ENCODE data around the gene HDAC4.

Gene HDAC4

DNA sequence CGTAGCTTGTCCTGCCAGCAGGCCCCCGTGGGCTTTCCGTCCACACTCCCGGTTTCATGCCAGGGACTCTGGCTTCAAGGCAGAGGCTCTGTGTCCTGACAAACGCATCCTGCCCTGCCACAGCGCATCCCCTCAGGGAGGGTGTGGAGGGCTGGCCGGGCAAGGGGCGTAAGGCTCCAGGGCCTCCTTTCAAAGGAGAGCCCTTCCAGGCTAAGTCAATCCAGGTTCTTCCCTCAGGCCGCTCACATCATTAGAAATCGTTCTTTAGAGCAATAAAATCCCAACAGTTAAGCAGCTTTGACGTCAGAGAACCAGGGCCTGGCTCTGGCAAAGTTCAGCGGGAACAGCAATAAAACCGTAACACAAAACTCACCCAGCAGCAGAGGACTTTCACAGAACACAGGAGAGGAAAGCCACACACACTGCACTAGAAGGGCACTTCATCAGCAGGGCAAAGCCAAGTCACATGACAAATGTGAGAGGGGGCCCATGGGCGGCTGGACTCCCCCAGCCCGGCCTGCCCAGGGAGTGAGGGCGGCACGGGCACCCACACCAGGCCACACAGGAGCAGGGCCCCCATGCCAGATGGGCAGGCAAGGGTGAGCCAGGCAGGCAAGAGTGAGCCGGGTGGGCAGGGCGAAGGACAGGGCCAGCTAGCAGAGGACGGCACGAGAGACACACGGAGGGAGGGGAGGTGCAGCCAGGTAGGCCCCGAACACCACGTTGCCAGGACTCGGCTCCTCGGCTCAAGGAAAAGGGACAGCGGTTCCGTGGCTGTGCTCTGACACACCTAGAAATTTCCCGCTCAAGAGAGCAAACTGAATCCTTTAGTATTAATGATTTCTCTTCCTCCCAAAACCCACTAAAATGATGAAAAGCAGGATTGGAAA is 52.0 kb downstream of the HDAC4 start:
- no peak for DNase-seq (ENCODE audit: low spot score)

DNA sequence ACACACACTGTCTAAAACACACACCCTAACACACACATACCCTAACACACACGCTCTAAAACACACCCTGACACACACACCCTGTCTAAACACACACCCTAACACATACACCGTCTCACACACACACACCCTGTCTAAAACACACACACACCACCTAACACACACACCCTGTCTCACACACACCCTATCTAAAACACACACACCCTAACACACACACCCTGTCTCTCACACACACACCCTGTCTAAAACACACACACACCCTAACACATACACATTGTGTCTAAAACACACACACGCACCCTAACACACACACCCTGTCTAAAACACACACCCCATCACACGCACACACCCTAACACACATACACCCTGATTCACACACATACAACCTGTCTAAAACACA is 54.1 kb downstream of the HDAC4 start:
- no peak for DNase-seq (ENCODE audit: low spot score)

DNA sequence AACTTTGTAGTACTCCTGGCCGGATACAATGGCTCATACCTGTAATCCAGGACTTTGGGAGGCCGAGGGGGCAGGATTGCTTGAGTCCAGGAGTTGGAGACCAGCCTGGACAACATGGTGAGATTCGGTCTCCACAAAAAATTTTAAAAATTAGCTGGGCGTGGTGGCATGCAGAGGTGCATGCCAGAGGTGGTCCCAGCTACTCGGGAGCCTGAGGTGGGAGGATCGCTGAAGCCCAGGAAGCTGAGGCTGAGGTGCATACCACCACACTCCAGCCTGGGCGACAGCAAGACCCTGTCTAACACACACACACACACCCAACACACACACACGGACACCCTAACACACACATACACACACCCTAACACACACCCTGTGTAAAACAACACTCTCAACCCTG is 55.6 kb downstream of the HDAC4 start:
- DNase-seq (ENCODE audit: low spot score): no peak

DNA sequence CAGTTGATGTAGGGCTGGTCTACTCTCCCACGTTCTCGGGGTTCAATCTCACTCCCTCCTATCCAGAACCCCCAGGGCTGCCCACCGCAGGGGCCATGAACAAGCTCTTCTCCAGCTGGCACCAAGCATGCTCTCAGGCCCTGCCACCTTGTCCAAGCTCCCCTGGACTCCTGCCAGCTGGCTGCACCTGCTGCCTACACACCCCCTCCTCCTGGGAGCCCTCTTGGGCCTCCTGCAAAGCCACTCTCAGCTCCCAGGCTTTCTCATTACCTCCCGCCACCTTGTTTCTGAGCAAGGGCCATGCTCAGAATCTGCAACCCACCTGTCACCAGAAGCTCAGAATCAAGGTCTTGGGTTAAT is 56.0 kb downstream of the HDAC4 start:
- no peak for DNase-seq (ENCODE audit: low spot score)

DNA sequence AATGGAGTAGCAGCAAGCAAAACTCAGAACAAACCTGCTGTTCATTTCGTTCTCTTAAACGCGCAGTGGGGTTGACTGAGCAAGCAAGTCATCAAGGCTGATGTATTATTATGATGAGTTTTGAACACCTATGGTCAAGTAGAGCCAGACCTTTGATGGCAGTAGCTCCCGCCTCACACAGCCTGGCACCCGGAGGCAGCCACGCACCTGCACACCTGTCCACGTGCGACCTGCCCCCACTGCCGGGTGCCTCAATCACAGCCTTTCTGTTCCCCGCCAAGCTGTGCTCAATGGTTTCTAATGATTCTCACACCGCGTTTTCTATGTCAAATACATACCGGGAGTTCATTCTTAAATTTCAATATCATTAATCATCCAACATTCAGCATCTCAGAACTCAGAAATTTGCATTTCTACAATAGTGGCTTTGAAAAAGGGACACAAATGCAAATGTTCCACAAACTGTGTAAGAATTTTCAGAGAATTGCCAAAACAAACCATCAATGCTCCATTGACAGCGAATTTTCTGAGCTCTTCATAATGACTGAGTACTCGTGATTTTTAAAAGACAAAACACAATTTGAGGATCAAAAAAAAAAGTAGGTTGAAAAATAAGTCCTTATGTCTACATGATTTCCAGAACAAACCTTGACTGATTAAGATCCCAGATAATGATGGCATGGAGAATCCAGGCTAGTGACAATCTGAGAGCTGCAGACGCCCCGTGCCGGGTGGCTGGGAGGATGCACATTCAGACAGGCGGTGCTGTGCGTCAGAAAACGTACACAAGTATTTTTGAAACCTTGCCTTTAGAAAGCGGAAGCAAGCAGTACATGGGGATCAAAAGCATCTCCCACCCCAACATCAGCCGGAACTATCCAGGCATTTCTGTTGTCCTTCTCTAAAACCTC is 56.6 kb downstream of the HDAC4 start:
- no peak for DNase-seq (ENCODE audit: low spot score)

DNA sequence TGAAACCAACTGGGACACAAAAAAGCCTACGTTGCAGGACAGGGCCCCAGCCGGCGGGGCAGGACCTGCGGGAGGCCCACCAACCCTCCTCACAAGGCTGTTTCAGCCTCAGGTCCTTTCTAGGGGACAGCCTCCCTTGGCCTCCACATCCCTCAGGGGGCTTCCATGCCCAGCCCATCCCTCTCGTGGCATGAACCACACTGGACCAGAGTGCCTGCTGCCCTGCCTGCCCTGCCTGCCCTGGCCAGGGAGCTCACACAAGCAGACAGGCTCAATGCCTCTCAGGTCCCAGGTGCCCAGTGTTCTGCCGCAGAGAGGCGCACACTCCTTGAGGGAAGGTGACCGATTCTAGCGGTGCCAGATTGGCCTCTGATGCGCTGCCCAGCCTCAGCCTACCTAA is 57.4 kb downstream of the HDAC4 start:
- no peak for DNase-seq (ENCODE audit: low spot score)

DNA sequence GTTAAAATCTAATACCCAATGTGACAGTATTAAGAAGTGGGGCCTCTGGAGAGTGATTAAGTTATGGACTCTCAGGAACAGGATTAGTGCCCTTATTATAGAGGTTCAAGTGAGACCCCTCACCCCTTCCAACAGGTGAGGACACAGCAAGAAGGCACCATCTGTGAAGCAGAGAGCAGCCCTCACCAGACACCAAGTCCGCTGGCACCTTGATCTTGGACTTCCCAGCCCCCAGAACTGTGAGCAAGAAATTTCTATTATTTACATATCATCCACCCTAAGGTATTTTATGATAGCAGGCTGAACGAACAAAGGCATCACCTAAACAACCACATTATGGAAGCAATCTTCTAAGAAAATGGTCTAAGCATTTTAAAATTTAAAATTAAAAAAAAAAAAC is 59.0 kb downstream of the HDAC4 start:
- DNase-seq (ENCODE audit: low spot score): no peak

DNA sequence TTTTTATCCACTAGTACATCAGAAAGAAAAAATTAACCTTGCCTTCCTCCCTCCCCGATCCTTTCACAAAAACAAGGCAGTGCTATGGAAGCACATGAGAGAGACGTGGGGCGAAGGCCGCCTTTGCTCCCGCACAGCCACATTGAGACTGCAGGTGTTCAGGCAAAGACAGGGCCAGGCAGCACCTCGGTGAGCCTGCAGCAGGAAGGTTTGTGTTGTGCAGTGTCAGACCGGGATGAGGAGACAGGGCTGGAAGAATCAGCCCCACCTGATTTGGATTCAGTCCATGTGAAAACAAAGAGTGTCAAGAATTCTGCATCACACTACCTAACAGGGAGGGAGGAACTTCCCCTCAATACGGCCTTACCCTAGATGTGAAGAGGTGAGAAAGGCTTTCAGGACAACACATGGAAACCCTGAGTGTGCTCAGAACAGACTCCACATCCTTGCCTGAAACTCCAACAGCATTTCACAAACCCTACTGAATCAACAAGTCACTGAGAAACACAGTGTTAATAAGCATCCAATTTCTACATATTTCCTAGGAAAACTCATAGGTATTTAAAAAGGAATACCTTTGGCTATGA is 59.6 kb downstream of the HDAC4 start:
- no peak for DNase-seq (ENCODE audit: low spot score)

DNA sequence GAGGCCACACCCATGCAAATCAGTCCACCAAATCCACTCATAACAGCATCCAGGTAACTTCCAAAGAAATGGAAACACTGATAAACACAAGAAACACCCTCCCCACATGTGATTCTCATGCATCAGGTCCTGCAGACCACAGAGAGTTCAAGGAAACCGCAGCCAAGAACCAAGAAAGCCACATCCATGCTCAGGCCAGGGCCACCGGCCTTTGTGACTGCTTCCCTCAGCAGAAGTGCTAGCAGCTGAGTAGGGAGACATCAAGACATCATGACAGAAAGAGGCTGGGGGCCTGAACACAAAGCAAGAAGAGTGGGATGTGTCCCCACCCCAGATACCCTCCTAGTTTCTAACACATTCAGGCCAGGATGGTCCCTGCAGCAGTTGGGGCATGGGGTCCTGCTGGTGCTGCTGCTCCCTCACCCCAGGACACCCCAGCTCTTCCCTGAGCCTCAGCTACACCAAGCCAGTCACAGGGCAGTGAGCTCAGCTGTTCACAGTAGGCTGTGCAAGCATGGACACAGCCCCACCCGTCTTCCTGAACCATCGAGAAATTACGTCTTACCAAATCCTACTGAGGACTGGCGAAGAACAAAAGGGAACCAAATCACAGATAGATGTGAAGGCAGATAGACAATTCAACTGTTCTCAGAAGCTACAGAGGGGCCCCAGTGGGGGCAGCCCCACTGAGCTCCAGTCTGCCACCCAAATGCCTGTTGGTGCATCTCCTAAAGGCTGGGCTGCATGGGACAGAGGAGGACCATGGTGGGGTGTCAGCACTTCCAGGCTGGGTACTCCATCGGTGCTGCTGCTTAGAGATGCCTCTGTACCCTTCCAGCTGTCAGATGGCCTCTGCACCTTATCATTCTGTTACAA is 60.9 kb downstream of the HDAC4 start:
- no peak for DNase-seq (ENCODE audit: low spot score)

DNA sequence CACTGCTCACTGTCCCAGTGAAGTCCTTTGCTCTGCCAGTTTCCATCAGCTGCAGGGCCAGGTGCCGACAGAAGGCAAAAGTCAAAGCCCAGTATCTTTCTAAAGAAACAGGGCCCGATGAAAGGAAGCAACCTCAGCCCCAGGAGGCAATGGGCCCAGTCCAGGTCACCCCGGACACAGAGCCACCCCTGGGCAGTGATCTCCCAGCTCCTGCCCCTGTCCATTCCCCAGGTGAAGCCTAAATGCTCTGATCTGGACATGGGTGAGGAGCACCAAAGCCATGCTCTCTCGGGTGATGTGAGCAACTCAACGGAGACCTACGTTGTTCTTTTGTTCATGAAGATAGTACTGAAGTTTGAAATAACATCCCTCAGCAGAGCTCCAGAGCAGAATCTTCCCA is 61.6 kb downstream of the HDAC4 start:
- DNase-seq (ENCODE audit: low spot score): no peak

DNA sequence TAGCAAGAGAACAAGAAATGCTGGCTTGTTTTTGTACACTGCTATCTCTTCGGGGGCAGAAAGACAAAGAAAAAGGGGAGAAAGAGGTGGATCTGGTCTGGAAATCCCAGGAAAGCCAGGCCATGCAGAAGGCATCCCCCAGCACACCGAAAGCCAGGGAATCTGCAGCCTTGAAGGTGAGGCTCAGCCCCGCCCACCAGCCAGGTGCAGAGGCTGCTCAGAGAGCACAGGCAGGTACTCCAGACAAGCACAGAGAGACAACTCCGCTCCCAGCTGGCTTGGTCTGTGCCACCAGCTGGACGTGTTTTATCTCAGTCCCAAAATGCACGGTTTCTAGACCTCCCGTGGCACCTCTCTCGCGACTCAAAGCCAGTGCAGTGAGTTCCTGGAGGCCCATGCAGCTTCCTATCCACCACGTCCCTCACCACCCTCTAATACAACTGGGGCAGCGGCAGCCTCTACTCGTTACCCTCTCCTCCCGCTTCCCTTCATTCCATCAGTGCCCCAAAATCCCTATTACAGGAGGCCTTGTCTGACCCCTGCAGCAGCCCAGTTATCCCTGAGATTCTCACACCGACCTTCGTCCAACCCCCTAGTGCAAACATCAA is 62.8 kb downstream of the HDAC4 start:
- no peak for DNase-seq (ENCODE audit: low spot score)

DNA sequence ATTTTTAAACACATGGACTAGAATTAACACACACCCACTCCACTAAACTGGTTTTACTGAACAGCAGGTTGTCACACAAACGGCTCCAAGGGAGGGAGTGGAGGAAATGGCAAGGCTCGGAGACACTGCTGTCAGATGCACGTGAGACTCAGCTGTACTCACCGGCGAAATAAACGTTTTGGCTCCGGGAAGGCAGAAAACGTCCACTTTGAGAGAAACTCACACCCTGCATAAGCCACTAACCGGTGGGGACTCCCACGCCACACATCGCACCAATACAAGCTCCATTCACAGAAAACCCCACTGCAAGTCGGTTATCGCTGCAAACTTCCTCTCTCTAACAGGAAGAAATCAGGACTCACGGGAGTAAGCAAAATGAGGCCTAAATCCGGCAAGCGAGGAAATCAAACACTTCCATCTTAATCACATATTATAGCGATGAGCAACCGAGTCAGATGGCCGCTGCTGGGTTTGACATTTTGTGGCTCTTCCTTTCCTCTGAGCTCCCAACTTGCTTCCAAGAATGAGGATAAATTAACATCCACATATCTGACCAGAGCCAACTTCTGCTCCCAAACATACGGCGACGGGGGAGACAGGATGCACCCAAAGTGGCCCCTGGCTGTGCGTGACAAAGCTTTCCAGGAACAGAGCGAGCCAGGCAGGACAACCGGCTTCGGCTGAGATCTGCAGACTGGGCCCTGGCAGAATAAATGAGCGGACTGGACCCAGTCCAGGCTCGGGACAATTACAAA is 63.5 kb downstream of the HDAC4 start:
- no peak for DNase-seq (ENCODE audit: low spot score)

DNA sequence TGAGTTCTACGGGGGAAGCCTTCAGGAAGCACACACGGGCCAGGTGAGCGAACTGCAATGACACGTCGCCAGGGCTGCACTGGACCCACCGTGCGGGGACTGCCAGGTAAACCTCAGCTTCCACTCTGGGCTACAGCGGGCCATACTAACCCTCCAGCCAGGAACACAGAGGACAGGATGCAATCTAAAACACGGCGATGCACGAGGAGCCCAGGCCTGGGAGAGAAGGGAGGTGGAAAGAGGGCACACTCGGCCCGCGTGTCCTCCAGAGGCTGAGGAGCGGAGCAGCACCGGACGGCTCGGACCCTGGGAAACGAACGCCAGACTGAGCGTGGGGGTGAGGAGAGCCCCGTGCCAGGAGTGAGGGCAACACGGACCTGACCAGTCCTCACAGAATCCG is 69.3 kb downstream of the HDAC4 start:
- no peak for DNase-seq (ENCODE audit: low spot score)

DNA sequence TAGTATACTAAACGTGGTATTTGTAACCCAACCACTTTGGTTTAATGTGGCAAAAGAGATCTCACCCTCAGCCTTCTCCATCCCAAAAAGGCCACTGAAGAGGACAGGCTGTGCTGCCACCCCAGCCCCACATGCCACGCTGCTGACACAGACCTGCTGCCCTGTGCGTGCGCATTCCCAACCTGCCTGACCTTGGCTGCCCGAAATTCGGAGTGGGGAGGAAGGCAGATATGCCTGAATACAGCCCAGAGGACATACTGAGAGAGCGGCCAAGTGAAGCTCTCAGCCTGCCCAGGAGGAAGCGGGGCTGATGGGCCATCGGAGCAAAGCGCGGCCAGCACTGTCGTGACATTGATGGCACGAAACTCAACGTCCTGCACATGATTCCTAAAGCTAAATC is 70.0 kb downstream of the HDAC4 start:
- no peak for DNase-seq (ENCODE audit: low spot score)

DNA sequence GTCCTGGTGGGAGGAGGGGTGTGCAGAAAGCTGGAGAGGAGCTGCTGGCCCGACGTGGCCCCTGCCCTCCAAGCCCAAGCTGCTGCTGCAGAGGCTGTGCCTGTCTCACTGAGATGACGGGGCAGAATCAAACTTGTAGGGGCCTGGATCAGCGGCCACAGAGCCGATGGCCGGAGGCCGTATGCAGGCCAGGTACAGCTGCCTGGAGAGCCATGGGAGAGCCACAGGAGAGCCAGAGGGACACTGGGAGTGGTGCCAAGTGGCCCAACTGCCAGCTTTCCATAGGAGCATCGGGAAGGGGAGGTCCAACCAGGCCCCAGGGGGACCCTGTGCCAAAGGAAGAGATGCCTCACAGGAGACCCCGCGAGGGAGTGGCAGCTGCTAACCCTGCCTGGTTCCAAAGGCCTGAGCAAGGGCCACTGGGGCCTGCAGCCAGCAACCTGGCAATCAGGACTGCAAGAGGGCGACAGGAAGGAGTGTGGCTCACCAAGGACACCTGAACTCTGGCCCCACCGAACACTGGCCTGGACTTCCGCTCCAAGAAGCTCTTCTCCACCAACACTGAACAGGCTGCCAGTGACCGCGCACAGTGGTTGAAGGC is 70.7 kb downstream of the HDAC4 start:
- DNase-seq (ENCODE audit: low spot score): no peak

DNA sequence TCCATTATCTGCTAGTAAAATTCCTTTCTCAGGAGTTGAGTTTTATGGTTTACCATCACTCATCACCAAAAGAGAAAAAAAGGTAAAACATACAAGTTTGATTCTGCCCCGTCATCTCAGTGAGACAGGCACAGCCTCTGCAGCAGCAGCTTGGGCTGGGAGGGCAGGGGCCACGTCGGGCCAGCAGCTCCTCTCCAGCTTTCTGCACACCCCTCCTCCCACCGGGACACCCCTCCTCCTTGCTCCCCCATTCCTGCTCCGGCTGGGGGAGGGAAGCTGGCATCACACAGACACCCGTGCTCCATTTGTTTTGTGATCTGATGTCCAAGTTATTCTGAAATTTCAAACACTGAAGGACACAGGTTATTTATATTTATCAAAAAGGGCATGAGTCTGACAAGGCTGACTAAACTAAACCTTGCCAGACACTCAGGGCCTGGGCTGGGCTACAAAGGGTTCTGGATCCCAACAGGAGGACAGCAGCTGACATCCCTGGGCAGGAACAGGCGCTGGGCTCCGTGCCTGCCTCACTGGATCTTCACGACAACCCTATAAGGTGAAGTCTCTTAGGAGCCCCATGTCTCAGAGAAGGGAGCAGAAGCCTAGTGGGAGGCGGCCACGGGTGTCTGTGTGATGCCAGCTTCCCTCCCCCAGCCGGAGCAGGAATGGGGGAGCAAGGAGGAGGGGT is 71.4 kb downstream of the HDAC4 start:
- DNase-seq (ENCODE audit: low spot score): no peak

DNA sequence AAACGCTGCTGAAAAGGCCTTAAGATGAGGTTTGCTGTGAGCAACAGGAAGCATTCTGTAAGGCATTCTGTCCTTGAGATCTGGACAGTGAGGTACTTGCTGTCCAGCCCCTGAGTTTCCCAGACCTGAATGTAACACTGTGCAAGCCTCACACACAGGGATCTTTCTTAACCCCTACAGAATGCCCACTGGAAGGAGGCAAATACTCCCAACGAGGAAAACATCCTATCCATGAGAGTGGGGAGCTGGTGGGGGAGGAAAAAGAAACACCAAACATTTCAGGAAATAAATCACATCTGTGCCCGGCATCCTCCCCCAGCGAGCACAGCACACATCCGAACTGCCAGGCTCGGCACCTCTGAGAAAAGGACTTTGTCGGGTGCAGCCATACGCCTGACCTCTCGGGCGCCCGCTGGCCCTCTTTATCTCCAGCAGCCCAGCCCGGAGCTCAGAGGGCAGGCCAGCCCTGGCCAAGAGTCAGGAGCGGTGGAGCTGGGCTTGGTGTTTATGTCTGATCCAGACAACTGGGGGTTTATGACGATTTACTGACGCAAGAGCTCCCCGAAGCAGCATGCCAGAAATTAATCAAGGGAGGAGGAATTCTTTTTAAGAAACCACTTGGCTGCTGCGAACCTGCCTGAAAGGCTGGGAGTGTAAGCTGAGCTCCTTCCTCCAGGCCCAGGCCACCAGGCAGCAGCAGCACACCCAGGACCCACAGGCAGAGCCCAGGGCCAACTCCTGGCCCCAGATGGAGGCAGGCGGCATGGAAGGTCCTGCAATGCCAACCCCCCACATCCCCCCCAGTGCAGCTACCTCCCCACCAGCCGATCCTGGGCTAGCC is 72.2 kb downstream of the HDAC4 start:
- peak; percentile 2 for DNase-seq (ENCODE audit: low spot score)

DNA sequence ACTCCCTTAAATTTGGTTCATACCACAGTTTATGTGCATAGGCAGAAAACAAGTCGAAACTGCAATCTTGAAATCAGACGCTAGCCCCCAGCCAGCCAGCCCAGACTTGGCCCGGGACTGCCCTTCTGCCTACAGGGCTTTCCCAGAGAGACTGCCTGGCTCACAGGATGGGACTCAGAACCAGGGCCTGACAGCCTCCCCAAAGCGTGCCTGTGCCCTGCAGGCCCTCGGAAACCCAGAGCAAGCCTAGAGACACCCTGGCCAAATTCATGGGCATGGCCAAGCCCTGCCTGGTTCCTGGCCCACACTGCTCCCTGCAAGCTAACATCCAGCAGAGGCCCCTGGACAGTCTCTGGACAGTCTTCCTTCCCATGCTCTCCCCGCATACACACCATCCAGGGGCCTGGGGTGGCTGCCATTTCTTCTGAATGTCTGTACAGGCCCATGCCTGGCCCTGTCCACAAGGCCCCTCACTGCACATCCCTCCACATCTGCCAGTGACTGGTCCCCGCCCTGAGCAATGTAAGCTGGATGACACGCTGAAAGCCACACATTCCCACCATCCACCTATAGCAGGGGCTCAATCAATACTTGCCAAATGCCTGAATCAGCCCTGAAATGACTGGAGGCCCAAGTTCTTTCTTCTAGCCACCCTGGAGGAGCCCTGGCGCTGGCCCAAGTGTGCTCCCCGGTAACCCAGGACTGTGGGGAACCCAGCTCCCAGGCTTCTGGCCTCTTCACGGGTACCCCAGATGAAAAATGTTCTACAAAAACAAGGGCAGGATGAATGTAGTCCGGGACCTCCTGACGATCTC is 73.1 kb downstream of the HDAC4 start:
- no peak for DNase-seq (ENCODE audit: low spot score)
